Right ventricle myocardium superior (tissue), 1 donor: ENCODE data around the gene CYP2D6. TPM values are rescaled to one million over a fixed set of nuclear protein-coding genes. Genes with fewer than 3 reads are reported as not detected.
"Not testable (repeated sequence)": the region's sequence is repeated elsewhere in the genome, so short reads cannot be mapped to it uniquely, and the experiment has no call there.

Experiments used
- ATAC-seq: fragments of 200-7000 bp; cut with Tn5 transposase; one replicate; pipeline ENCODE4 v1.9.1; 2020; ENCODE audit warnings: mild to moderate bottlenecking; ENCODE audit not compliant: poor library complexity
- DNase-seq: peaks from one replicate; pipeline ENCODE4 v3.0.0-alpha.2; 2020
- intact Hi-C: fragments of 100-400 bp; cut with DNase I; formaldehyde crosslinking; loops from one replicate; pipeline ENCODE4 v1.11.2; 2022
- total RNA-seq: library from RNA; stranded (reverse); fragmentation: NEBNext Ultra II Directional; extraction: Animal tissue kit (Norgen Biotek cat#: 25700); gene quantifications from one replicate; pipeline ENCODE4 v1.2.1, GENCODE V29; 2021
- donor health status: DM: no; HTN: yes; CAD: no; lungs with severe emphysema.

CYP2D6 gene
- total RNA-seq, 1 donor from 2014 or later = not detected

DNA sequence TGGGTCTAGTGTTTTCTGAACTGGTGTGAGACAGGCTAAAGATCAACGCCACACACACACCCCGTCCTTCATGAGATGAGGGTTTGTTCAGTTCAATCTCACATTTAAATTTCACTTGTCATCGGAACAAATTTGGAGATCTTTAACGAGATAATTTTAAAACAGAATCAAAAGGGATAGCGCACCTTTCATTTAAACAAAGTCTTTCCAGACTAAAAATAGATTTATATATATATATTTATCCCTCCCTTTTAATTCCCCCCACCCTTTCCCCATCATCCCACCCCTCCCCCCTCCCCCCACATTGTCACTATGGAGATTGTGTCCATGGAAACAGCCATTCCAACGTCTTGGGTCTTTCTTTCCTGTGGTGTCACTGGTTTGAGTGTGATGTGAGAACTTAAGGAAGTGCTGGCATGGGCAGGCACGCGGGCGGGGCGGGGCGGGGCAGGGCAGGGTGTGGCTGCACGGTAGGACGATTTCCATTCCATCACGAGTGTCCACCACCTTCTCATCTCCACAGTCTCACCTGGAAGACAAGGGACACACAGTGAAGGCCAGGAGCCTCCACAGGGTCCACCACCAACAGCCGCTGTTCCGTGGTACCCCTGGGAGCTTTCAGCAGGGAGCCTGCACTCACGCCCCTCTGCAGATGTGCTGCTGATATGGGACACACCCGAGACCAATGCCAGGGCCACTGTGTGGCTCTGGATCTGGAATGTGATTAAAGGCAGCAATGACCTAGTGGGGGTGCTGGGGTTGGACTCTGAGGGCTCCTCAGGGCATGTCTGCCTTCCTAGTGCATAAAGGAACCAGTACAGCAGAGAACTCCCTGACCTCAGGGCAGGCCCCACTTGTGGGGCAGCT lies 30.5 kb upstream of the CYP2D6 start:
- DNase-seq = no peak
- intact Hi-C loops = no loop called here
- ATAC-seq = no peak

- ATAC-seq = no peak
- DNase-seq = no peak
- intact Hi-C loops = no loop called here
Observed at GRCh38 chr22:42160251-42160650, 29.6 kb upstream of the CYP2D6 start.

DNA sequence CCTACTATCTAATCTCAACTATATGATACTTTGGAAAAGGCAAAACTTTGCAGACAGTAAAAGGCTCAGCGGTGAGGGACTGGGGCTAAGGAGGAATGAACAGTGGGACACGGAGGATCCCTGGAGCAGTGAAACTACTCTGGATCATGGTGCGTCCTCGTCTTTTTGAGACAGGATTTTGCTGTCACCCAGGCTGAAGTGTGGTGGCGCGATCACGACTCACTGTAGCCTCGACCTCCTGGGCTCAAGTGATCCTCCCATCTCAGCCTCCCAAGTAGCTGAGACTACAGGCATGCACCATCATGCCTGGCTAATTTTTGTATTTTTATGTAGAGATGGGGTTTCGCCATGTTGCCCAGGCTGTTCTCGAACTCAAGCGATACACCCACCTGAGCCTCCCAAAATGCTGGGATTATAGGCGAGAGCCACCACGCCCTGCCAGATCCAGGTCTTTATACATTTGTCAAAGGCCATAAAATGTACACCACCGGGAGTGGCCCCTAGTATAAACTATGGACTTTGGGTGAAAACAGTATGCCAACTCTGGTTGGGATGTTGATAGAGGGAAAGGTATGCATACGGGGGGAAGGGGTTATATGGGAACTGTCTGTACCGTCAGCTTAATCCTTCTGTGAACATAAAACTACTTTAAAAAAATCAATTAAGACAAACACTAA lies 28.0 kb upstream of the CYP2D6 start:
- DNase-seq = no peak
- no peak for ATAC-seq
- intact Hi-C loops = no loop called here

DNA sequence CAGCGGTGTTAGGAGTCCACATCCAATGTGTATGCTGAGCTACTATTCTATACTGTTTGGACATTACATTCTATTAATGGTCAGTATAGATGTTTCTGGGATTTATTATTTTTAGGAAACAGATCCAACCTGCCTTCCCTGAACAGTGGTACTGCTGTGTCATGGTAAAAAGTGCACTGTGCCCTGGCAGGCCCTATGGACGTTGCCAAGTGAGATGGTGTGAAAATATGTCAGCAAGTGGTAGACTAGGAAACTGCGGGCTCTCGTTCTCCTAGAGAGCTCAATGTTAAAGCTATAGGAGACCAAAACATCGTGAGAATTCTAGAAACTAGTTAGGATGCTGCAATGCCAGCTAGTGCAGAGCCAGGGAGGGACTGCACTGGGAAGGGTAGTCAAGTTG lies 26.0 kb upstream of the CYP2D6 start:
- DNase-seq = no peak
- peak; percentile 62 for ATAC-seq
- intact Hi-C loops = no loop called here

DNA sequence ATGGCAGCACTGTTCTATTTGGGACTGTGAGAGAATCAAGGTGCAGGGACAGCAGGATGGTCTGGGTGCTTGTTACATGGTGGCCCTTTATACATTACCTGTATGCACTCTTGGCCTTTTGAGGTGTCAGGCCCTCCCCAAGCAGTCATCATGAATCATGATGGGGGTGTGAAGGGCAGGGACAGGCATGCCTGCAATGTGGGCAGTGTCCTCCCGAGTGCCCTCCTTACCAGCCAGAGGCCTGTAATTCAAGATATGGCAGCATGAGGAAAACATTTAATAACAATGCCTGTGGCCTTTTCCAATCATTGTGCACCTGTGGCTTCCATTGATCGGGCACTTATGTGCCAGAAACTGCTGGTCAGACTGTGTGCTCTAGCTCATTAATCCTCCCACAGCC lies 25.5 kb upstream of the CYP2D6 start:
- intact Hi-C loops = no loop called here
- DNase-seq = no peak
- ATAC-seq = no peak

DNA sequence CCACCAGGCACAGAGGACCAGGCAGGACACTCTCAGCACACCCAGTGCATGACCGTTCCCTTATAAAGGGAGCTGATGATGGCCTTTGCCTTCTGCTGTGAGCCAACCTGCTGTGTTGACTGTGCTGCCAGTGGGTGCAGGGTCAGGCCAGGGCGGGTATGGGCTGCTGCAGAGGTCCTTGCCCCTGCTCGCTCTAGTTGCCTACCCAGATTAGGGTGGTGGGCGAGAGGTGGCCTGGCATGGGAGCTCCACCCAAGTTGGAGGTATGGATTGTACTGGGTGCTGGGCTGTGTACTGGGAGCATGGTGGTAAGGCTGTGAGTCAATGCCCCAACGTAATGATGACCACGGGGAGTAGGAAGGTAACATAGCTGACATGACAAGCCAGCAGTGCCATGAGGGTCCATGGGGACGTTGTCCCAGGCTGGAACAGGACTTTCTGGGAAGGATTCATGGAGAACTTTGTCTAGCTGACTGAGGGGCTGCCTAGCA lies 24.5 kb upstream of the CYP2D6 start:
- no peak for ATAC-seq
- DNase-seq = no peak
- intact Hi-C loops = no loop called here

- no peak for DNase-seq
- no peak for ATAC-seq
- intact Hi-C loops = no loop called here
Observed at GRCh38 chr22:42154293-42155052, 23.9 kb upstream of the CYP2D6 start.

DNA sequence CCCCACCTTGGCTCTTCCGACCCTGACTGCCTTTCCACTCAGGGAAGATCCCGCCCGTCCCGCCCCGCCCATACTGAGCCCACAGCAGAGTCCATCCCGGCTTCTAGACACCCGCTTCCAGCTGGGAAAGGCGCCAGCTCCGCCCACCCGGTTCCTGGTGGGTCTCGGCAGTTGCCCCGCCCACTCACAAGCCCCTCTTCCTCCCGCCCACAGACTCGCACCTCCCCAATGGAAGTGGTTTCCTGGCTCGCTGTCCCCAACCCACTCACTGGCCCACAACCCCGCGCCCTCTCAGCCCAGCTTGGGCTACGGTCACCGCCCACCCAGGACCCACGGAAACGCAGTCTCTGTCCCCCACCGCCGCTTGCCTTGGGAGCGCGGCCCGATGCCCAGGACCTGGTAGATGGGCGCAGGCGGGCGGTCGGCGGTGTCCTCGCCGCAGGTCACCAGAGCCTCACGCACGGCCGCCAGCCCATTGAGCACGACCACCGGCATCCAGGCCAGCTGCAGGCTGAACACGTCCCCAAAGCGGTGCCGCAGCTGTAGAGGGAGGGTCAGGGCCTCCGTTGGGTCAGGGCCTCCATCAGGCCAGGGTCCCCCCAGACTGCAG lies 22.2 kb upstream of the CYP2D6 start:
- ATAC-seq (no peak), DNase-seq (no peak)
- intact Hi-C loops = no loop called here

- intact Hi-C loops = no loop called here
- DNase-seq (no peak), ATAC-seq (no peak)
Observed at GRCh38 chr22:42151924-42152635, 21.5 kb upstream of the CYP2D6 start.

GRCh38 chr22:42150727-42151590 lies 20.3 kb upstream of the CYP2D6 start:
- ATAC-seq = no peak
- no peak for DNase-seq
- intact Hi-C loops = no loop called here

DNA sequence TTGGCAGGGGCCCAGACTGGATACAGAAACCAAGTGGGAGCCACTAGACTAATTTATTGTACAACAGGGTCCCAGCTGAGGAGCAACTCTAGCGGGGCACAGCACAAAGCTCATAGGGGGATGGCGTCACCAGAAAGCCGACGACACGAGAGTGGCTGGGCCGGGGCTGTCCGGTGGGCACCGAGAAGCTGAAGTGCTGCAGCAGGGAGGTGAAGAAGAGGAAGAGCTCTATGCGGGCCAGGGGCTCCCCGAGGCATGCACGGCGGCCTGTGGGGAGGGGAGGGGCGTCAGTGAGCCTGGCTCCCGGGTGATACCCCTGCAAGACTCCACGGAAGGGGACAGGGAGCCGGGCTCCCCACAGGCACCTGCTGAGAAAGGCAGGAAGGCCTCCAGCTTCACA lies 19.2 kb upstream of the CYP2D6 start:
- intact Hi-C loops, DNase-seq, ATAC-seq: not testable (repeated sequence)

DNA sequence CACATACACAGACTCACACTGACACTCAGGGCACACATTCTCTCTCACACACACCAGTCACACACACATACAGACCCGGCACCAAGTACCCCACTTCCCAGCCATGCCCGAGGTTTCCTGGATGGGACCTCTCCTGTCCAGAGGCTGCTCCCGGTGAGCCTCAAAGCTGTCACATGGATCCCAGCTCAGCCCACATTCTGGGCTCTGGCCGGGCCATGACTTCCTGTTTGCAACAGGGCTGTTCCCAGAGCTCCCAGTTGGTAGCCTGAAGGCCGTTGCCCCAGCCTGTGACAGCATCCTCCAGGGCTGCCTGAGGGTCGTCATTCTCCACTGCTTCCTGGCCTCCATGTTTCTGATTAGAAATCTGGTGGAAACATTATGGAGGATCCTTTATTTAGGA lies 14.6 kb upstream of the CYP2D6 start:
- intact Hi-C loops = no loop called here
- DNase-seq (no peak), ATAC-seq (no peak)

- DNase-seq, intact Hi-C loops, ATAC-seq: not testable (repeated sequence)
Observed at GRCh38 chr22:42143859-42144822, 13.5 kb upstream of the CYP2D6 start.

GRCh38 chr22:42142771-42143461 lies 12.3 kb upstream of the CYP2D6 start:
- DNase-seq = no peak
- intact Hi-C loops = no loop called here
- no peak for ATAC-seq

DNA sequence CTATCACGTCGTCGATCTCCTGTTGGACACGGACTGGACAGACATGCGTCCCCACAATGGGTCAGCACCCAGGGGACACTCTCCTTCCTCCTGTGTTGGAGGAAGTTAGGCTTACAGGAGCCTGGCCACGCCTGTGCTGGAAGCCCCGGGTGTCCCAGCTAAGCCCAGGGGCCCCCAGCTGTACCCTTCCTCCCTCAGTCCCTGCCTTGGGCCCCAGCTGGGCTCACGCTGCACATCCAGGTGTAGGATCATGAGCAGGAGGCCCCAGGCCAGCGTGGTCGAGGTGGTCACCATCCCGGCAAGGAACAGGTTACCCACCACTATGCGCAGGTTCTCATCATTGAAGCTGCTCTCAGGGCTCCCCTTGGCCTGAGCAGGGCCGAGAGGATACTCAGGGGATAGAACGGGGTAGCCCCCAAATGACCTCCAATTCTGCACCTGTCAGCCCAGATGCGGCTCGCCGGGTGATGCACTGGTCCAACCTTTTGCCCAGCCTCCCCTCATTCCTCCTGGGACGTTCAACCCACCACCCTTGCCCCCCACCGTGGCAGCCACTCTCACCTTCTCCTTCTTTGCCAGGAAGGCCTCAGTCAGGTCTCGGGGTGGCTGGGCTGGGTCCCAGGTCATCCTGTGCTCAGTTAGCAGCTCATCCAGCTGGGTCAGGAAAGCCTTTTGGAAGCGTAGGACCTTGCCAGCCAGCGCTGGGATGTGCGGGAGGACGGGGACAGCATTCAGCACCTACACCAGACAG lies 10.9 kb upstream of the CYP2D6 start:
- intact Hi-C loops, DNase-seq, ATAC-seq: not testable (repeated sequence)
